ENCODE results near the gene SNORC. TPM values are rescaled to one million over a fixed set of nuclear protein-coding genes. Genes with fewer than 3 reads are reported as not detected.

SNORC gene
- total RNA-seq, 1 experiment from 2014 or later: 7.8 TPM

DNA sequence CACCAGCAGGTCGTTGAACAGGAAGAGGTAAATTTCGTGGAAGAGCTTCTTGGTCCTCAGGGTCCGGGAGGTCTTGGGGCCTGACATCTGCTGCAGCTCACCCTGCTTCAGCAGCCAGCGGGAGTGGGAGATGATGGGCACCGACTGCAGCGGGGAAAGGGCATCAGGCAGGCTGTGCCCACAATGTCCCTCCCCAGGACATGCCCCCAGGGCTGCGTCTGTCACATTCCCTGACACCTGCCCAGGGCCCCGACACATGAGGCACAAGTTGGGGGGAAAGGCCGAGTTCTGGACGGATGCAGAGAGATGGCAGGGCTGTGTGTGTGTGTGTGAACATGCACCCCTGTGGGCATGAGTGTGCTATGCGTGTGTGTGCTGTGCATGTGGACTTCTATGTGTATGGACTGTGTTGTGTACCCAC is 13.9 kb downstream of the SNORC start:
- Mint-ChIP-seq H3K9me3 (ENCODE audit: unreplicated experiment) (no peaks in the 10 kb centered on the region), H3K4me3 (ENCODE audit: unreplicated experiment) (no peak overlapping the region), H3K27ac (ENCODE audit: low read depth, unreplicated experiment) (no peak overlapping the region), H3K36me3 (ENCODE audit: insufficient read depth, unreplicated experiment) (peaks cover 7% of the 10 kb centered on the region), H3K27me3 (ENCODE audit: insufficient read depth, unreplicated experiment) (no peaks in the 10 kb centered on the region), H3K4me1 (ENCODE audit: insufficient read depth, unreplicated experiment) (no peaks in the 10 kb centered on the region)
- TF ChIP-seq, protein P1, sequence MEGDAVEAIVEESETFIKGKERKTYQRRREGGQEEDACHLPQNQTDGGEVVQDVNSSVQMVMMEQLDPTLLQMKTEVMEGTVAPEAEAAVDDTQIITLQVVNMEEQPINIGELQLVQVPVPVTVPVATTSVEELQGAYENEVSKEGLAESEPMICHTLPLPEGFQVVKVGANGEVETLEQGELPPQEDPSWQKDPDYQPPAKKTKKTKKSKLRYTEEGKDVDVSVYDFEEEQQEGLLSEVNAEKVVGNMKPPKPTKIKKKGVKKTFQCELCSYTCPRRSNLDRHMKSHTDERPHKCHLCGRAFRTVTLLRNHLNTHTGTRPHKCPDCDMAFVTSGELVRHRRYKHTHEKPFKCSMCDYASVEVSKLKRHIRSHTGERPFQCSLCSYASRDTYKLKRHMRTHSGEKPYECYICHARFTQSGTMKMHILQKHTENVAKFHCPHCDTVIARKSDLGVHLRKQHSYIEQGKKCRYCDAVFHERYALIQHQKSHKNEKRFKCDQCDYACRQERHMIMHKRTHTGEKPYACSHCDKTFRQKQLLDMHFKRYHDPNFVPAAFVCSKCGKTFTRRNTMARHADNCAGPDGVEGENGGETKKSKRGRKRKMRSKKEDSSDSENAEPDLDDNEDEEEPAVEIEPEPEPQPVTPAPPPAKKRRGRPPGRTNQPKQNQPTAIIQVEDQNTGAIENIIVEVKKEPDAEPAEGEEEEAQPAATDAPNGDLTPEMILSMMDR (IDR thresholded peaks at IDR 0.05; ENCODE audit: unreplicated experiment): no peak
- intact Hi-C loops (cut with micrococcal nuclease): no loop called here
- ChIA-PET POLR2A (interaction anchor here (0.8 to 0.9 kb wide), 2 partner anchors 24 to 367 kb away, joined by 3 to 4 read pairs; partner anchors contain the start of gene ATG16L1), CTCF (interaction anchor here (0.7 kb wide), 2 partner anchors 1656 to 1849 kb away, joined by 3 read pairs; no protein-coding TSS in a partner anchor)
- no peak for DNase-seq (ENCODE audit: unreplicated experiment)
- BruUV-seq (replicated peaks): no TSS peak

- Mint-ChIP-seq H3K4me1 (ENCODE audit: insufficient read depth, unreplicated experiment) (no peaks in the 10 kb centered on the region), H3K27me3 (ENCODE audit: insufficient read depth, unreplicated experiment) (no peaks in the 10 kb centered on the region), H3K36me3 (ENCODE audit: insufficient read depth, unreplicated experiment) (peaks cover 7% of the 10 kb centered on the region), H3K27ac (ENCODE audit: low read depth, unreplicated experiment) (no peak overlapping the region), H3K9me3 (ENCODE audit: unreplicated experiment) (no peaks in the 10 kb centered on the region), H3K4me3 (ENCODE audit: unreplicated experiment) (no peak overlapping the region)
- intact Hi-C loops (cut with micrococcal nuclease): no loop called here
- no TSS peak for BruUV-seq (replicated peaks)
- ChIA-PET CTCF (interaction anchor here (0.7 kb wide), 1 partner anchor 1657 kb away, joined by 3 read pairs; no protein-coding TSS in a partner anchor), POLR2A (interaction anchor here (0.8 to 0.9 kb wide), 2 partner anchors 24 to 367 kb away, joined by 3 to 4 read pairs; partner anchors contain the start of gene ATG16L1)
- no peak for DNase-seq (ENCODE audit: unreplicated experiment)
- TF ChIP-seq, protein P1 (IDR thresholded peaks at IDR 0.05; ENCODE audit: unreplicated experiment): no peak
Observed at GRCh38 chr2:232884549-232885263, 14.6 kb downstream of the SNORC start.

DNA sequence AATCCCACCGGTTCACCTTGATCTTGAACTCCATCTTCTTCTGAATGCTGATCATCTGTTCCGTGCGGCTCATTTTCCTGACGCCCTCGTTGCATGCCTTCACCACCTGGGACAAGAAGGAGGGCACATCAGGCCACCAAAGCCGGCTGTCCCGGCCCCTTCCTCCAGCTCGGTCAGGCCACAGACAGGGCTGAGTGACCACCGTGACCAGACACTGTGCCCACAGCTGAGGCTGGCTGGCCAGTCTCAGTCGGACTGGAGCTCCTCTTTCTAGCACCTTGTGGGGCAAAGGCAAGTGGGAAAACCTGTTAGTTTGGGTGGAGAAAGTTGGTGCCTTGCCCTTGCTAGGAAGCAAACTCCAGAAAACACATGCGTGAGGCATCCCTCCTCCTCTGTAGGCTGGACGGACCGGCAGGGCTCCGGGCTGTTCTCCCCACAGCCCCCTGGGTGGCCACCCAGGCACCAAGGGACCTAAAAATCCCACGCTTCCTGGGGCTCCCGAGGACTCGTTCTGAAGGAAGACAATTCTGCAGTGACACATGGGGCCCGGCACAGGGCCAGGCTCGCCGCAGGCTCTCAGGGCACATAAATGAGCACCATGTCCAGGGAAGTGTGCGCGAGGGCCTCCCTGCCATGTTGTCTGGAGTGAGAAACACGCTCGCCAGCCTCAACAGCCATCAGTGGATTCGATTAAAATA is 15.3 kb downstream of the SNORC start:
- H3K27me3 Mint-ChIP-seq (ENCODE audit: insufficient read depth, unreplicated experiment): no peaks in the 10 kb centered on the region
- peaks cover 1% of the 10 kb centered on the region for H3K4me1 Mint-ChIP-seq (ENCODE audit: insufficient read depth, unreplicated experiment)
- peaks cover 7% of the 10 kb centered on the region for H3K36me3 Mint-ChIP-seq (ENCODE audit: insufficient read depth, unreplicated experiment)
- BruUV-seq (replicated peaks): no TSS peak
- no peak overlapping the region for H3K27ac Mint-ChIP-seq (ENCODE audit: low read depth, unreplicated experiment)
- H3K4me3 Mint-ChIP-seq (ENCODE audit: unreplicated experiment): no peak overlapping the region
- DNase-seq (ENCODE audit: unreplicated experiment): no peak
- no peaks in the 10 kb centered on the region for H3K9me3 Mint-ChIP-seq (ENCODE audit: unreplicated experiment)
- ChIA-PET POLR2A (no interaction called here), CTCF (no interaction called here)
- TF ChIP-seq, protein P1 (IDR thresholded peaks at IDR 0.05; ENCODE audit: unreplicated experiment): no peak
- intact Hi-C loops (cut with micrococcal nuclease): no loop called here

GRCh38 chr2:232886176-232886575 is 16.1 kb downstream of the SNORC start:
- H3K27ac Mint-ChIP-seq (ENCODE audit: low read depth, unreplicated experiment): no peak overlapping the region
- H3K9me3 Mint-ChIP-seq (ENCODE audit: unreplicated experiment): no peaks in the 10 kb centered on the region
- ChIA-PET CTCF (interaction anchor here (0.6 kb wide), 1 partner anchor 15 kb away, joined by 3 read pairs; no protein-coding TSS in a partner anchor), POLR2A (interaction anchor here (0.7 kb wide), 1 partner anchor 49 kb away, joined by 3 read pairs; no protein-coding TSS in a partner anchor)
- no peak for DNase-seq (ENCODE audit: unreplicated experiment)
- peaks cover 7% of the 10 kb centered on the region for H3K36me3 Mint-ChIP-seq (ENCODE audit: insufficient read depth, unreplicated experiment)
- no peaks in the 10 kb centered on the region for H3K27me3 Mint-ChIP-seq (ENCODE audit: insufficient read depth, unreplicated experiment)
- H3K4me3 Mint-ChIP-seq (ENCODE audit: unreplicated experiment): no peak overlapping the region
- TF ChIP-seq, protein P1 (IDR thresholded peaks at IDR 0.05; ENCODE audit: unreplicated experiment): no peak
- intact Hi-C loops (cut with micrococcal nuclease): no loop called here
- peaks cover 9% of the 10 kb centered on the region for H3K4me1 Mint-ChIP-seq (ENCODE audit: insufficient read depth, unreplicated experiment)
- BruUV-seq (replicated peaks): no TSS peak

Data from MCF 10A (cell line).